Kidney (tissue), 14 donors: ENCODE measurements around the gene PLTP. TPM values are rescaled to one million over a fixed set of nuclear protein-coding genes. Genes with fewer than 3 reads are reported as not detected.

Source experiments
- DNase-seq, 5 donors: peaks; one replicate each; pipeline ENCODE4 v3.0.0-alpha.2; 2013 to 2020
- FAIRE-seq: peaks from 2 replicates; lab custom pipeline; 2012; peaks lifted over from hg19 to GRCh38; lab: Jason Lieb, UNC
- H3K27ac ChIP-seq, 2 donors: one replicate each; pipeline ENCODE4 v1.7.0; 2013; ENCODE audit warnings: low read depth in 2 of 2, low read length in 2 of 2, inconsistent platforms in 1 of 2
- H3K27me3 ChIP-seq: one replicate; pipeline ENCODE4 v1.7.1; 2013; ENCODE audit warnings: low read length, inconsistent platforms; ENCODE audit not compliant: control insufficient read depth, insufficient read depth
- H3K36me3 ChIP-seq, 3 donors: one replicate each; pipeline versions ENCODE4 v1.7.0 to v1.7.1; 2013; ENCODE audit warnings: low read length in 3 of 3, control low read depth in 1 of 3, inconsistent platforms in 1 of 3; ENCODE audit not compliant: insufficient read depth in 3 of 3, control insufficient read depth in 2 of 3
- H3K4me1 ChIP-seq, 3 donors: one replicate each; pipeline versions ENCODE4 v1.7.0 to v1.7.1; 2013; ENCODE audit warnings: low read length in 3 of 3, inconsistent platforms in 1 of 3, low read depth in 1 of 3; ENCODE audit not compliant: control insufficient read depth in 2 of 3, insufficient read depth in 2 of 3
- H3K4me3 ChIP-seq, 3 donors: one replicate each; pipeline versions ENCODE4 v1.7.0 to v1.8.1; 2013; ENCODE audit warnings: low read length in 3 of 3, control low read depth in 1 of 3, inconsistent platforms in 1 of 3
- H3K9ac ChIP-seq, 3 donors: one replicate each; pipeline versions ENCODE4 v1.7.0 to v1.7.1; 2013; ENCODE audit warnings: low read length in 3 of 3, control low read depth in 1 of 3, inconsistent platforms in 1 of 3
- H3K9me3 ChIP-seq, 3 donors: one replicate each; pipeline versions ENCODE4 v1.7.0 to v1.7.1; 2013; ENCODE audit warnings: low read length in 3 of 3, control low read depth in 1 of 3, inconsistent platforms in 1 of 3; ENCODE audit not compliant: control insufficient read depth in 2 of 3, insufficient read depth in 1 of 3
- intact Hi-C: fragments of 100-400 bp; cut with DNase I; formaldehyde crosslinking; loops from one replicate; pipeline ENCODE4 v1.11.1; 2022
- polyA plus RNA-seq: library from polyadenylated mRNA; stranded (reverse); fragments of 350-450 nt; fragmentation: Illumina TruSeq; extraction: RNeasy Lipid Tissue Mini Kit (QIAGEN cat#74804); gene quantifications from one replicate; pipeline ENCODE4 v1.2.3, GENCODE V29; 2014; ENCODE audit warnings: low read depth, low replicate concordance; ENCODE audit not compliant: insufficient read depth
- total RNA-seq: library from RNA; stranded (reverse); fragmentation: NEBNext Ultra II Directional; extraction: Animal tissue kit (Norgen Biotek cat#: 25700); gene quantifications from one replicate; pipeline ENCODE4 v1.2.1, GENCODE V29; 2021
- TF ChIP-seq, protein P1 (sequence below): IDR thresholded peaks from 3 replicates; pipeline ENCODE4 v1.5.1; 2012; ENCODE audit warnings: mild to moderate bottlenecking, moderate library complexity, borderline replicate concordance; ENCODE audit not compliant: insufficient read depth; ENCODE audit errors: extremely low read depth
- donor health status: control.
- donor health status: control.
- donor health status: control.
- donor health status: control.
- donor health status: control.
- donor health status: DM: yes; HTN: yes; CAD: no.
- donor health status: Normal renal cell carcinoma (clear cell type).

Gene PLTP
- total and polyA plus RNA-seq, 2 donors from 2014 or later: 345 to 790 TPM

DNA sequence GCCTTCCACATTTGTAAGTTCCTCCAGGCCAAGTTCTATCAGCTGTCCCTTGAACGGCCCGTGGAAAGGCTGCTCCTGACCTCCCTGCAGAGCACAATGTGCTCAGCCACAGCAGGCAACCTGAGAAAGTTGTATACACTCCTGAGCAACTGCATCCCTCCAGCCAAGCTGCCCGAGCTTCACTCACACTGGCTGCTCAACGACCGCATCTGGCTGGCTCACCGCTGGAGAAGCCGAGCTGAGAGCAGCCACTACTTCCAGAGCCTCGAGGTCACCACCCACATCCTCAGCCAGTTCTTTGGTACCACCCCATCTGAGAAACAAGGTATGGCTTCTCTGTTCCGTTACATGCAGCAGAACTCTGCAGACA lies 28.9 kb downstream of the PLTP start:
- Histone ChIP-seq H3K9ac (no peak overlapping the region), H3K36me3 (peaks cover 4 to 15% (median 12%) of the 10 kb centered on the region in 3 donors), H3K4me1 (peaks cover 0 to 7% (median 0%) of the 10 kb centered on the region in 3 donors), H3K27me3 (no peaks in the 10 kb centered on the region), H3K27ac (no peak overlapping the region), H3K9me3 (no peaks in the 10 kb centered on the region), H3K4me3 (no peak overlapping the region)
- DNase-seq (peak in 1 of 5 donors; percentile 65), FAIRE-seq (no peak)
- intact Hi-C loops: no loop called here
- TF ChIP-seq, protein P1, sequence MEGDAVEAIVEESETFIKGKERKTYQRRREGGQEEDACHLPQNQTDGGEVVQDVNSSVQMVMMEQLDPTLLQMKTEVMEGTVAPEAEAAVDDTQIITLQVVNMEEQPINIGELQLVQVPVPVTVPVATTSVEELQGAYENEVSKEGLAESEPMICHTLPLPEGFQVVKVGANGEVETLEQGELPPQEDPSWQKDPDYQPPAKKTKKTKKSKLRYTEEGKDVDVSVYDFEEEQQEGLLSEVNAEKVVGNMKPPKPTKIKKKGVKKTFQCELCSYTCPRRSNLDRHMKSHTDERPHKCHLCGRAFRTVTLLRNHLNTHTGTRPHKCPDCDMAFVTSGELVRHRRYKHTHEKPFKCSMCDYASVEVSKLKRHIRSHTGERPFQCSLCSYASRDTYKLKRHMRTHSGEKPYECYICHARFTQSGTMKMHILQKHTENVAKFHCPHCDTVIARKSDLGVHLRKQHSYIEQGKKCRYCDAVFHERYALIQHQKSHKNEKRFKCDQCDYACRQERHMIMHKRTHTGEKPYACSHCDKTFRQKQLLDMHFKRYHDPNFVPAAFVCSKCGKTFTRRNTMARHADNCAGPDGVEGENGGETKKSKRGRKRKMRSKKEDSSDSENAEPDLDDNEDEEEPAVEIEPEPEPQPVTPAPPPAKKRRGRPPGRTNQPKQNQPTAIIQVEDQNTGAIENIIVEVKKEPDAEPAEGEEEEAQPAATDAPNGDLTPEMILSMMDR: no peak

DNA sequence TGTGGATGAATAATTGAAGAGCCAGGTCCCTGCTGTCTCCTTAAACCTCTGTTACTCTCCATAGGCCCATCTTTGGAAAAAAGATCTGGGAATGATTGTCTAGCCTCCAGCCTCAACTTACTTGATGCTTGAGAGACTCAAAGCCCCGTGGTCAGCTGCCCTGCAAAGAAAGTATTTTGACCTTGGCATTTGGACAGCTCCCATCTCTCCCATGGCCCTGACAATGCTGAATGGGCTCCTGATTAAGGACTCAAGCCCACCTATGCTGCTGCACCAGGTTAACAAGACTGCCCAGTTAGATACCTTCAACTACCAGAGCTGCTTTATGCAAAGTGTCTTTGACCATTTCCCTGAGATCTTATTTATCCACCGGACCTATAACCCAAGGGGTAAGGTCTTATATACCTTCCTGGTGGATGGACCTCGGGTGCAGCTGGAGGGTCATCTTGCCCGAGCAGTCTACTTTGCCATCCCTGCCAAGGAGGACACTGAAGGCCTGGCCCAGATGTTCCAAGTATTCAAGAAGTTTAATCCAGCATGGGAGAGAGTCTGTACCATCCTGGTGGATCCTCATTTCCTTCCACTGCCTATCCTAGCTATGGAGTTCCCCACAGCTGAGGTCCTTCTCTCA lies 29.4 kb downstream of the PLTP start:
- DNase-seq (peak in 1 of 5 donors; percentile 52), FAIRE-seq (no peak)
- TF ChIP-seq, protein P1: no peak
- no peaks in the 10 kb centered on the region for H3K9me3 ChIP-seq
- H3K4me1 ChIP-seq: peaks cover 0 to 7% (median 0%) of the 10 kb centered on the region in 3 donors
- peaks cover 4 to 20% (median 15%) of the 10 kb centered on the region in 3 donors for H3K36me3 ChIP-seq
- intact Hi-C loops: no loop called here
- no peak overlapping the region for H3K27ac ChIP-seq
- no peaks in the 10 kb centered on the region for H3K27me3 ChIP-seq
- no peak overlapping the region for H3K9ac ChIP-seq
- no peak overlapping the region for H3K4me3 ChIP-seq

DNA sequence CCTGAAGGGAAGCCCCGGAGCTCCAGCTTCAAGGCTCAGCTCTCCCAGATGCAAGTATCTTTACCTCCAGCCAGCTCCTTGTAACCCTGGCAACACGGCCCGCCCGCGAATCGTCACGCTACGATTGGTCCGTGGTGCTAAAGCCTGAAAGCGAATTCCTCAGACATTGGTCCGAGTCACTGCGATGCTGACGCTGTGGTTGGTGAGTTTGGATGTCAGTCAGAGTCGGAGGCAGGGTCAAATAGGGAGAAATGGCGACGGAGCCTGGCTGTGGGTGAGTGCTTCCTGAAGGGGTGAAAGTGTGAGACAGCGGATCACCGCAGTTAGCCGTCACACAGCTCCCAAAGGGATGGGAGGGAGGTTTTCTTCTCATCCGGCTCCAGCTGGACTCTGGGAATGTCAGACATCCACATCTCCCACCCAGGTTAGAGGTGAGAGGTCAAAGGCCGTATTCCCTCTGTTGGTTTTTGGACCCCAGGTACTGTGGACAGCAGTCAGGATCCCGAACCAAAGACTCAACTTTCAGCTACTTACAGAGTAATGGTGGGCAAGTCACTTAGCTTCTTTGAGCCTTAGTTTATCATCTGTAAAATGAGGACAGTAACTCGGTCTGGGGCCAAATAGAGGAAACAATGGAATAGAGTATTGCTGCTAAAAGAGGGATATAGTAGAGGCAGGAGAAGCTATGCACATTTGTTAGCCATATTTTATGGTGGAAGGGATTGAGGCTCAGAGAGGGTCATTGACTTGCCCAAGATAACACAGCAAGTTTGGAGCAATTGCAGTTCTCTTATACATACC lies 30.8 kb downstream of the PLTP start, which contains the start of gene ZSWIM1:
ZSWIM1 (plus strand) TSS at position 240 of the 801 bp plus-strand sequence. CDS start 1,366 bp downstream, outside the sequence.
- Histone ChIP-seq H3K36me3 (peaks cover 4 to 28% (median 18%) of the 10 kb centered on the region in 3 donors), H3K4me1 (peaks cover 0 to 7% (median 0%) of the 10 kb centered on the region in 3 donors), H3K9ac (peak within 1 kb of the TSS; percentile 68 to 99 (median 92)), H3K27me3 (no peaks in the 10 kb centered on the region), H3K9me3 (no peaks in the 10 kb centered on the region), H3K27ac (peak within 1 kb of the TSS; percentile 75 to 89), H3K4me3 (peak within 1 kb of the TSS; percentile 81 to 97 (median 83))
- DNase-seq (peak; percentile 99 to 100 (median 100)), FAIRE-seq (peak; percentile 98)
- TF ChIP-seq, protein P1: no peak
- intact Hi-C loops: no loop called here
